GM18858 (cell line): Measurements from ENCODE around the gene ATP6V0B.

ENCODE experiments used
- ATAC-seq: cut with Tn5 transposase; IDR thresholded peaks from one replicate; pipeline ENCODE4 v1.9.1; 2021; ENCODE audit not compliant: unreplicated experiment

ATP6V0B gene

DNA sequence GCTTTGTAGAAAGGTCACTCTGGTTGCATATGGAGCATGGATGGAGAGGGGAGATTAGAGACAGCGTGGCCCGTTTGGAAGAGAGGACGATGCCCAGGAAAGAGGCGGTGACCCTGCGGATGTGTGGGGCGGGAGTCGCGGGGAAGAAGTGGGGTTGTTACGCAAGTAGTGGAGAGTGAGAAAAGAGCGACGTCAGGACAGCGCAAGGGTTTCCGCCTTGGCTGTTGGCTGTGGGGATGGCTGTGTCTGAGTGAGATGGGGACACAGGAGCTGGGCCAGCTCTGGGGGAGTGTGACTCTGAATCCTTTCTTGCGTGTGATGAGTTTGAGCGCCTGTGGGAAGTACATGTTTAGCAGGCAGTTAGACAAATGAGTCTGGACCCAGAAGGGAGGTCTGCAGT lies 8.0 kb downstream of the ATP6V0B start:
- ATAC-seq, result no peak

GRCh38 chr1:43983253-43983899 lies 8.6 kb downstream of the ATP6V0B start:
- no peak for ATAC-seq

DNA sequence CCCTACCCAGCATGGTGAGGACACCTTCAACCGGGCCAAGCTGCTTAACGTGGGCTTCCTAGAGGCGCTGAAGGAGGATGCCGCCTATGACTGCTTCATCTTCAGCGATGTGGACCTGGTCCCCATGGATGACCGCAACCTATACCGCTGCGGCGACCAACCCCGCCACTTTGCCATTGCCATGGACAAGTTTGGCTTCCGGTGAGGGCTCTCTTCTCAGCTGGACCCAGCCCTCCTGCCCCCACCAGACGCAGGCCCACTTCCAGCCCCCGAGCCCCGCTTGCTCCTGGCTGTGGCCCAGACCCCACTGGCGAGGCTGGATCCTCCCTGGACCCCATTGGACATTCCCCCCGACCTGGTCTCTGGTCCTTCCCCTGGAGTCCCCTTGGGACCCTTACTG lies 10.1 kb downstream of the ATP6V0B start:
- ATAC-seq, result no peak

GRCh38 chr1:43985984-43986595 lies 11.3 kb downstream of the ATP6V0B start:
- ATAC-seq, result no peak

DNA sequence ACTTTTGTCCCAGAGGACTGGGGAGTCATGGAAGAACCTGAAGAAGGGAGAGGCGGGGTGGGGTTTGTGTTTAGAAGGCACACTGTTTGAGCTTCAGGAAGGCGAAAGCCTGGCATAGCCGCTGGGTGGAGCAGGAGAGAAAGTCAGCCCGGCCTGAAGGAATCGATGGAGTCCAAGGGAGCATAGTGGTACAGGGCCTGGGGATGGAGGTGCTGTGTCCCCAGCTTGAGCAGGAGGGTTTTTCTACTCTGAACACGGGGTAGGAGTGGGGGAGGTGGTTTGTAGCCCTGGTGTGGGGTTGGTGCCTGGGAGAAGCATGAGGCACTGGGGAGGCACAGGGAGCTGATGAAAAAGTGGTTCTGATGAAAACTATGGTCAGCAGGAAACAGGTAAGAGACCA lies 12.0 kb downstream of the ATP6V0B start:
- ATAC-seq, result no peak

- ATAC-seq, result no peak
These were observed 12.6 kb downstream of the ATP6V0B start for GRCh38 chr1:43987159-43987902.

GRCh38 chr1:43990271-43991199 lies 15.8 kb downstream of the ATP6V0B start:
- no peak for ATAC-seq

DNA sequence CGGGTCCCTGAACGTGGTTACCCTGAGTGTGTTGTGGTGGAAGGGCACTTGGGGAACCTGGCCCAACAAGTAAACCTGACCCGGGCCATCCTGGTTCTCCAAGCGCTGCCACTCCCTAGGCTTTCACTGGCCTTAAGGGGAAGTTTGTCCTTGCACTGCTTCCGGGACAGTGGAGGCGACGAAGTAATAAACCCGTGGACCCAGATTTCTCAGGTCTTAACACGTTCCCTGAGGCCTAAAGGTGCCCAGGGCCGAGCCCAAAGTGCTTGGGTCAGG lies 16.4 kb downstream of the ATP6V0B start:
- ATAC-seq, result no peak

DNA sequence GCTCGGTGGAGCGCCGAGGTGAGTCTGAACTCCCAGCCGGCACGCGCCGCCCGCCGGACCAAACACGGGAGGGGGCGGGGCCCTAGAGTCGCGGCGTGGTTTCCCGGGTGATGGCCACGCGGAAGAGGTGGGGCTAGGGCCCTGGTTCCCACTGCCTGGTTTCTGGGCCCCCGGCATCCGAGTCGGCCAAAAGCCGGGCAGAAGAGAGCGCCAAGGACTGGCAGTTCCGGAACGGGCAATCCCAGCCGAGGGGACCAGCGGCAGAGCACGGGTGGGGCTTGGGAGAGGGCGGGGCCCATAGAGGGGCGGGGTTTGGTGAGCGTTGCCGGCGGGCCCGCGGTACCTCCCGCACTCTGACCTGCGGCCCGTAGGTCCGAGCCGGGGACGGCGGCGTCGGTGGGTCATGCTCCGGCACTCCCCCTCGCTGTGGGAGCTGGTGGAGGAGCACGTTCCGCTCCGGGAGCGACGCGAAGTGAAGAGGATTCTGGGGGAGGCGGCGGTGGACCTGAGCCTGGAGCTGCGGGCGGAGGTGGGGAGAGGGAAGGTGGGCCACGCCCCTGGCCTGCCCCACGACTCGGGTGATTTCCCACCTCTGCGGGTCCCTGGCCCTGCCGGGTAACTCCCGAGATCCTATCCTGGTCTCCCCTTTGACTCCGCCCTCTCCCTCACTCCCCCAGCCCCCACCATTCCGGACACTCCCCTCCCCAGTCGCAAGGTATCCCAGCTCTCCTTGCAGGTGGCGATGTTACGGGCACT lies 16.9 kb downstream of the ATP6V0B start, which contains the start of gene CCDC24:
CCDC24 (plus strand) TSS at position 124 of the 756 bp plus-strand sequence; CDS start at position 404, 280 bp downstream.
- peak; percentile 60 for ATAC-seq

GRCh38 chr1:43992232-43992995 lies 17.7 kb downstream of the ATP6V0B start:
- ATAC-seq, result no peak

DNA sequence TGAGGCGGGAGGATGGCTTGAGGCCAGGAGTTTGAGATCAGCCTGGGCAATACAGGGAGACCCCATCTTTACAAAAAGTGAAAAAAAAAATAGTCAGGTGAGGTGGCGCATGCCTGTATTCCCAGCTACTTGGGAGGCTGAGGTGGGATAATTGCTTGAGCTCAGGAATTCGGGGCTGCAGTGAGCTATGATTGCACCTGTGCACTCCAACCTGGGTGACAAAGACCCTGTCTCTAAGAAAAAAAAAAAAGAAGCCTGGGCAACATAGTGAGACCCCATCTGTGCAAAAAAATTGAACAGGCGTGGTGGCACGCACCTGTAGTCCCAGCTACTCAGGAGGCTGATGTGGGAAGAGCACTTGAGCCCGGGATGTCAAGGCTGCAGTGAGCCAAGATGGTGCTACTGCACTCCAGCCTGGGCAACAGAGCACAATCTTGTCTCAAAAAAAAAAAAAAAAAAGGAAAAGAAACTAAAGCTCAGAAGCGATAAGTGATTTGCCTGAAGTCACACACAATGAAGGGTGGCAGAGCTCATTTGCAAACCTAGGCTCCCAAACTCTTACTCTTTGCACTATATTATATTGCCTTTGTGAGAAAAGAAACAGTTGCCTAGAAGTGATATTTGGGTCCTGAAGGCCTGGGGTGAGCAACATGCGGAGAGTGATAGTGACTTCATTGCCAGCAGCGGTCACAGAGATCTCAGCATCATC lies 18.6 kb downstream of the ATP6V0B start:
- ATAC-seq, result no peak

DNA sequence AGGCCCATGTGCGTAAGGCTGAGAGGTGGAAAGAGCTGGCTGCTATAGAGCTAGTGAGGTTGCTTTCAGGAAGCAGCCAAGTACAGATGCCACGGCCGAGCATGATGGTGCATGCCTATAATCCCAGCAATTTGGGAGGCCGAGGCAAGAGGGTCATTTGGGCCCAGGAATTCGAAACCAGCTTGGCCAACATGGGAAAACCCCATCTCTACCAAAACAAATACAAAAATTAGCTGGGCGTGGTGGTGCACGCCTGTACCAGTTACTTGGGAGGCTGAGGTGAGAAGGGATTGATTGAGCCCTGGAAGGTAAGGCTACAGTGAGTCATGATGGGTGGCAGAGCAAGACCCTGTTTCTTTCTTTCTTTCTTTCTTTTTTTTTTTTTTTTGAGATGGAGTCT lies 19.3 kb downstream of the ATP6V0B start:
- ATAC-seq, result no peak

- no peak for ATAC-seq
These were observed 20.3 kb downstream of the ATP6V0B start for GRCh38 chr1:43994794-43995790.

- no peak for ATAC-seq
These were observed 21.4 kb downstream of the ATP6V0B start for GRCh38 chr1:43995984-43996732.

- ATAC-seq, result no peak
These were observed 22.0 kb downstream of the ATP6V0B start for GRCh38 chr1:43996733-43997115.

DNA sequence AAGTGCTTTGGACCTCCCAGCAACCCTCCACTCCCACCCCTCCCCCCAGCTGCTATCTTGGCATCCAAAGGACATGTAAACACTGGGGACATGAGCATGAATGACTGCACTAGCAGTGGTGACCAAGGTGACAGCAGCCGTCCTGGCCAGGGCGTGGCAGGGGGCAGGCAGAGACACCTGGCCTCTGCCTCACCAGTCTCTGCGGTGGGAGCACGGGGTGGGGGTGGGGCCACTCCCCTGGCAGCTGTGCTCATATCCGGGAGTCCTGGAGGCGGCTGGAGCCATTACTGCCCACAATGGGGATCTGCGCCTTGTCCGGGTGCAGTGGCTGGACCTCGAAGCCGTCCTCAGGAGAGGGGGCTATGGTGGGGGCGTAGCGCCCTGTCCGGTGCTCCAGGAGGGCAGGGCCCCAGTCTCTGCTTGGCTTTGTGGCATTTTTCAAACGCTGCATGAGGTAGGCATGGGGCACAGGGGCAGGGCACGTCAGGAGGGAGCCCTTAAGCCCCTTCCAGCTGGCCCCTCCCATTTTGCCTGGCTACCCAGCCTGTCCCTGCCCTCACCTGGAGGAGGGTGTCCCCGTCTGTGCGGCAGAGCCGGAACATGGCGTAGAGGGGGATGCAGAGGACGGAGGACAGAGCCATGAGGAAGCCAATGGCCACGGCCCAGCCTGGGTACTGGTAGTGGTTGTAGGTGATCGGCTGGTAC lies 22.7 kb downstream of the ATP6V0B start:
- ATAC-seq, result no peak

GRCh38 chr1:43998000-43998378 lies 23.2 kb downstream of the ATP6V0B start:
- ATAC-seq, result no peak
